Measurements from ENCODE around the gene GPR62.
"Not testable (repeated sequence)": the region's sequence is repeated elsewhere in the genome, so short reads cannot be mapped to it uniquely, and the experiment has no call there.

Gene GPR62

GRCh38 chr3:51992017-51992682, 37.0 kb downstream of the GPR62 start:
- DNase-seq (ENCODE audit: low read depth): no peak

- DNase-seq (ENCODE audit: low read depth): not testable (repeated sequence)
Observed at GRCh38 chr3:51993657-51994056, 38.5 kb downstream of the GPR62 start.

- DNase-seq (ENCODE audit: low read depth): no peak
Observed at GRCh38 chr3:51994530-51994929, 39.3 kb downstream of the GPR62 start.

- DNase-seq (ENCODE audit: low read depth): peak; percentile 97
Observed at GRCh38 chr3:51995346-51996163, 40.4 kb downstream of the GPR62 start, which contains the start of gene RPL29. Gene RPL29, minus strand, starts transcription at chr3:51995895. Its CDS starts 434 bp downstream, at chr3:51995461.

GRCh38 chr3:51997172-51997571, 42.0 kb downstream of the GPR62 start:
- DNase-seq (ENCODE audit: low read depth): no peak

- no peak for DNase-seq (ENCODE audit: low read depth)
Observed at GRCh38 chr3:51997935-51998596, 42.9 kb downstream of the GPR62 start.

GRCh38 chr3:51998774-51999173, 43.6 kb downstream of the GPR62 start:
- no peak for DNase-seq (ENCODE audit: low read depth)

- no peak for DNase-seq (ENCODE audit: low read depth)
Observed at GRCh38 chr3:51999846-52000245, 44.7 kb downstream of the GPR62 start.

GRCh38 chr3:52001443-52001974, 46.3 kb downstream of the GPR62 start:
- DNase-seq (ENCODE audit: low read depth): peak; percentile 38

- no peak for DNase-seq (ENCODE audit: low read depth)
Observed at GRCh38 chr3:52002748-52003147, 47.6 kb downstream of the GPR62 start.

GRCh38 chr3:52004163-52004787, 49.1 kb downstream of the GPR62 start:
- peak; percentile 37 for DNase-seq (ENCODE audit: low read depth)

- DNase-seq (ENCODE audit: low read depth): no peak
Observed at GRCh38 chr3:52004906-52005395, 49.8 kb downstream of the GPR62 start.

GRCh38 chr3:52005571-52005986, 50.4 kb downstream of the GPR62 start:
- peak; percentile 41 for DNase-seq (ENCODE audit: low read depth)

GRCh38 chr3:52006017-52006819, 51.0 kb downstream of the GPR62 start:
- no peak for DNase-seq (ENCODE audit: low read depth)

GRCh38 chr3:52006820-52007133, 51.6 kb downstream of the GPR62 start:
- DNase-seq (ENCODE audit: low read depth): no peak
